ENCODE measurements around the gene KCNH1. TPM values are rescaled to one million over a fixed set of nuclear protein-coding genes. Genes with fewer than 3 reads are reported as not detected.

KCNH1 gene
- total RNA-seq, 2 donors from 2014 or later, result not detected

DNA sequence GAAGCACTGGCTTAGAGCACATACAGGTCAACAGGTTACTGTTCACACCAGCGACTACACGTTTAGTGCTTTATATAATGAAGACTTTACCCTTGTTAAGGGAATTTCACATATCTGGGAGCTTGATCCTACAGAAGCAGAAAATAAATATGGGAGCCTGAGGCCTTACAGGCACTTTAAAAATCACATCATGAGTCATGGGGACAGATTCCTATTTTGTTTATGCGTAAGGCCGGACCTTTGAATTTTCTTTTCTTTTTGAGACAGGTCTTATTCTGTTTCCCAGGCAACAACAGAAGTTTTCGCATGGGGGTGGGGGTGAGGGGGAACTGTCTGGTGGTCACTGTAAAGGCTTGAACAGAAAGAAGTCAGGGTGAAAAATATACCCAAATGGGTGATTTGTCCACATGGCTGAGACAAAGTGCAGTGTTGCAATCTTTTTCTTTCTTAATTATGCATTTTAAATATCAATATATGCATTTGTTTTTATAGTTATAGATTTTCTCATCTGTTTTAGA, 276.7 kb downstream of the KCNH1 start:
- no peaks in the 10 kb centered on the region for H3K36me3 Mint-ChIP-seq (ENCODE audit: low read depth)
- no peak for ATAC-seq (replicated peaks)
- H3K27ac Mint-ChIP-seq, result no peak overlapping the region
- no peaks in the 10 kb centered on the region for H3K9me3 Mint-ChIP-seq
- H3K27me3 Mint-ChIP-seq, result peaks cover 4% of the 10 kb centered on the region
- H3K4me3 Mint-ChIP-seq, result no peak overlapping the region
- no peaks in the 10 kb centered on the region for H3K4me1 Mint-ChIP-seq

DNA sequence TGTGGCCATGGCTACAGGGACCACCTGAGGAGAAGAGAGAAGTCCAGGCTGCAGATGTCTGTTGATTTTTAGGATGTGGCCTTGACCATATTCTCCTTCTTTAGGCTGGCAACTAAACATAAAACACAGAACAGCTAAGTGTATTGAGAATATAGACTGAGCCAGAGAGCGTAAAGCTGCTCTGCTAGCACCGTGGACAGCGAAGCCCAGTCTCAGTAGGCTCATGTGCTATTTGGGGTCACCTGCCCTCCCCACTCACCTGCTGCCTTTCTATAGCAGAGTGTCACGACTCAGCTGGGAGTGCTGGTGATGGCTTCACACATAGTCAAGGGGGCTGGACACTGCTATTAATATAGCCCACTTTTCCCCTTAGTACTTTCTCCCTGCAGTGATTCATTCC, 278.5 kb downstream of the KCNH1 start:
- Mint-ChIP-seq H3K36me3 (ENCODE audit: low read depth) (no peaks in the 10 kb centered on the region), H3K9me3 (no peaks in the 10 kb centered on the region), H3K27me3 (peaks cover 4% of the 10 kb centered on the region), H3K4me3 (no peak overlapping the region), H3K4me1 (no peaks in the 10 kb centered on the region), H3K27ac (no peak overlapping the region)
- no peak for ATAC-seq (replicated peaks)

GRCh38 chr1:210853276-210853675, 280.7 kb downstream of the KCNH1 start:
- ATAC-seq (replicated peaks), result no peak
- no peaks in the 10 kb centered on the region for H3K4me1 Mint-ChIP-seq
- no peaks in the 10 kb centered on the region for H3K27me3 Mint-ChIP-seq
- no peaks in the 10 kb centered on the region for H3K36me3 Mint-ChIP-seq (ENCODE audit: low read depth)
- no peak overlapping the region for H3K4me3 Mint-ChIP-seq
- H3K9me3 Mint-ChIP-seq, result no peaks in the 10 kb centered on the region
- no peak overlapping the region for H3K27ac Mint-ChIP-seq

- H3K36me3 Mint-ChIP-seq (ENCODE audit: low read depth), result no peaks in the 10 kb centered on the region
- H3K27ac Mint-ChIP-seq, result no peak overlapping the region
- no peaks in the 10 kb centered on the region for H3K4me1 Mint-ChIP-seq
- H3K9me3 Mint-ChIP-seq, result no peaks in the 10 kb centered on the region
- no peak for ATAC-seq (replicated peaks)
- H3K4me3 Mint-ChIP-seq, result no peak overlapping the region
- H3K27me3 Mint-ChIP-seq, result no peaks in the 10 kb centered on the region
Observed at GRCh38 chr1:210850556-210850955, 283.4 kb downstream of the KCNH1 start.

GRCh38 chr1:210848474-210848873, 285.5 kb downstream of the KCNH1 start:
- Mint-ChIP-seq H3K4me3 (no peak overlapping the region), H3K9me3 (no peaks in the 10 kb centered on the region), H3K36me3 (ENCODE audit: low read depth) (no peaks in the 10 kb centered on the region), H3K4me1 (no peaks in the 10 kb centered on the region), H3K27me3 (peaks cover under 1% of the 10 kb centered on the region), H3K27ac (no peak overlapping the region)
- no peak for ATAC-seq (replicated peaks)

- Mint-ChIP-seq H3K4me3 (no peak overlapping the region), H3K27ac (no peak overlapping the region), H3K4me1 (no peaks in the 10 kb centered on the region), H3K9me3 (no peaks in the 10 kb centered on the region), H3K36me3 (ENCODE audit: low read depth) (no peaks in the 10 kb centered on the region), H3K27me3 (peaks cover 9% of the 10 kb centered on the region)
- ATAC-seq (replicated peaks), result no peak
Observed at GRCh38 chr1:210841926-210842625, 291.9 kb downstream of the KCNH1 start.

DNA sequence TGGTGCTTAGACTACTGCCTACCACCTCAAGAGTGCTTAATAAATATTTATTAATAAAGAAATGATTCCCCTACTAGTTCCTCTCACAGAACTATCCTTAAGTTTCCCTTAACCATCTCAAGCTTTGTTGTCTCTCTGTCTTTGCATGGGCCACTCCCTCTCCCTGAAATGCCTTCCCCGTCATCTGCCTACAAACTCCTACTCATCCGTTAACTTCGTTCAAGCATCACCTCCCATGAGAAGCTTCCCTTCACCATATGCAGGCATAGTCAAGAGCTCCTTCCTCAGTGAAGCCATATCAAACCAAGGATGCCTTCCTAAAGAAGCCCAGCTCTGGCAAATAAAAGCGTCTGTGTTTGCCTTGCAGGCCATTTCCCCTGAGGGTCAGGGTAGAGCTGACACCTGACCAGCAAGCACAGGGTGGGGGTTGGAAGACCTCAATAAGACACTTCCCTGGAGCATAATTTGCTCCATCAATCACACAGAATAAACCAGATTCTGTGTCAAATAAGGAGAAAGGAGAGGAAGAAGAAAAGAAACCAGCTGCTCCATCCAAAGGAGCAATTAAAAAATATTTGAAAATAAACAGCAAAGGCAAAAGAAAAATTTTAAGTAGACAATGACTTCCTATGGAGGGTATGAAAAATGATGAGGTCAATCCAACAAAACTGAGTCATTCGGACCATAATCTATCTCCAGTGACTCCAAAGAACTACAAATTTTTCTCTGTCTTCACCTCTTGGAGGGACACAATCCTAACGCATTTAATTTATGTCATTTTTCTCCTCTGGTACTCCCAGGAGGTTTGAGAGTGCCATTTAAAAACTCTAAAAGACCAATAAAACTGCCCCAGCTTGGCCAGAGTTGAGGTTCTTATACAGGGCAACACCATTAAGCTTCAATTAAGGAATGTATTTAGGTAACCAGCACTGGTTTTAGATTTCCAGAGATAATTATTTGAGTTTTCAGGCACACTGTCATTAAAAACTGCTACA, 303.6 kb downstream of the KCNH1 start:
- Mint-ChIP-seq H3K9me3 (no peaks in the 10 kb centered on the region), H3K27me3 (peaks cover 24% of the 10 kb centered on the region), H3K4me1 (no peaks in the 10 kb centered on the region), H3K4me3 (no peak overlapping the region), H3K36me3 (ENCODE audit: low read depth) (no peaks in the 10 kb centered on the region), H3K27ac (no peak overlapping the region)
- ATAC-seq (replicated peaks), result no peak

- H3K4me3 Mint-ChIP-seq, result no peak overlapping the region
- ATAC-seq (replicated peaks), result no peak
- H3K36me3 Mint-ChIP-seq (ENCODE audit: low read depth), result no peaks in the 10 kb centered on the region
- peaks cover 24% of the 10 kb centered on the region for H3K27me3 Mint-ChIP-seq
- H3K27ac Mint-ChIP-seq, result no peak overlapping the region
- H3K4me1 Mint-ChIP-seq, result no peaks in the 10 kb centered on the region
- no peaks in the 10 kb centered on the region for H3K9me3 Mint-ChIP-seq
Observed at GRCh38 chr1:210828996-210829596, 304.9 kb downstream of the KCNH1 start.

GRCh38 chr1:210827481-210827880, 306.5 kb downstream of the KCNH1 start:
- Mint-ChIP-seq H3K36me3 (ENCODE audit: low read depth) (no peaks in the 10 kb centered on the region), H3K9me3 (no peaks in the 10 kb centered on the region), H3K4me3 (no peak overlapping the region), H3K4me1 (no peaks in the 10 kb centered on the region), H3K27ac (no peak overlapping the region), H3K27me3 (peaks cover 27% of the 10 kb centered on the region)
- ATAC-seq (replicated peaks), result no peak

DNA sequence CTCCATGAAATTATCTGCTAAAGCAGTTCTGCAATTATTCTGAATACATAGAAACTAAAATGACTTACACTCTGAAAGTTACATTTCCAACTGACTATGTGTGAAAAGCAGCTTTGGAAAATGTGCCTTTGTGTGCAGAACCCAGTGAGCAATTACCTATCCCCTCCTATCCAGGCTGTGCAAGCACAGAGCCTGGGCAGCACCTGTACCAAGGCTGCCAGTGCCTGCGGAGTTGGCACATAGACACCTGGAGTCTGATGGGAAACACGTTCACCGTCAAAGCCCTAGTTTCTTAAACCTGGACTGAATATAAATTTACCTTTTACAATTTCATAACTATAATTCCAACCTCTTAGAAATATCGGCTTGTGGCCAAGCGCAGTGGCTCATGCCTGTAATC, 307.3 kb downstream of the KCNH1 start:
- ATAC-seq (replicated peaks), result no peak
- H3K27me3 Mint-ChIP-seq, result peaks cover 30% of the 10 kb centered on the region
- H3K36me3 Mint-ChIP-seq (ENCODE audit: low read depth), result no peaks in the 10 kb centered on the region
- no peak overlapping the region for H3K4me3 Mint-ChIP-seq
- no peaks in the 10 kb centered on the region for H3K4me1 Mint-ChIP-seq
- no peaks in the 10 kb centered on the region for H3K9me3 Mint-ChIP-seq
- no peak overlapping the region for H3K27ac Mint-ChIP-seq

- Mint-ChIP-seq H3K27ac (no peak overlapping the region), H3K4me1 (no peaks in the 10 kb centered on the region), H3K4me3 (no peak overlapping the region), H3K27me3 (peaks cover 16% of the 10 kb centered on the region), H3K36me3 (ENCODE audit: low read depth) (no peaks in the 10 kb centered on the region), H3K9me3 (no peaks in the 10 kb centered on the region)
- no peak for ATAC-seq (replicated peaks)
Observed at GRCh38 chr1:210822932-210823331, 311.0 kb downstream of the KCNH1 start.

GRCh38 chr1:210822241-210822640, 311.7 kb downstream of the KCNH1 start:
- no peak overlapping the region for H3K4me3 Mint-ChIP-seq
- H3K9me3 Mint-ChIP-seq, result no peaks in the 10 kb centered on the region
- peaks cover 16% of the 10 kb centered on the region for H3K27me3 Mint-ChIP-seq
- no peak overlapping the region for H3K27ac Mint-ChIP-seq
- no peaks in the 10 kb centered on the region for H3K36me3 Mint-ChIP-seq (ENCODE audit: low read depth)
- ATAC-seq (replicated peaks), result no peak
- H3K4me1 Mint-ChIP-seq, result no peaks in the 10 kb centered on the region

GRCh38 chr1:210821615-210822014, 312.3 kb downstream of the KCNH1 start:
- H3K27me3 Mint-ChIP-seq, result peaks cover 16% of the 10 kb centered on the region
- no peaks in the 10 kb centered on the region for H3K4me1 Mint-ChIP-seq
- H3K9me3 Mint-ChIP-seq, result no peaks in the 10 kb centered on the region
- no peaks in the 10 kb centered on the region for H3K36me3 Mint-ChIP-seq (ENCODE audit: low read depth)
- ATAC-seq (replicated peaks), result no peak
- no peak overlapping the region for H3K27ac Mint-ChIP-seq
- H3K4me3 Mint-ChIP-seq, result no peak overlapping the region

DNA sequence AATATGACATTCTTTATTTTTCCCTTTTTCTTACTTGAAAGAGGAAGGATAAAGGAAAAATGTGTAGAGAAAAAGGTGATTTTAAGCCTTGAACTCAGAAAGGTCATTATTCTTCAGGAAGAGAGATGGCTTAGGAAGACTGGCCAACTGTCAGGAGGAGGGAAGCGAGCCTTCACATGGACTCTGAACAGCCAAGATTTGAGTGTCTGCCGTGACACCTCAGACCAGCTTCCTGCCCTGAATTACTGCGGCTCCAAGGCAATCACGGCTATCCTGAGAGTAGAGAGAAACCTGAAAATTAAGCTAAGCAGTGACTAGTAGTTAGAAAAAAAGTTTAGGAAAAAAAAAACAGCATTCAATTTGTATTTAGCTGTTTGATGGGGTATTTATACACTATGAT, 314.7 kb downstream of the KCNH1 start:
- Mint-ChIP-seq H3K27me3 (peaks cover 20% of the 10 kb centered on the region), H3K4me1 (no peaks in the 10 kb centered on the region), H3K4me3 (no peak overlapping the region), H3K9me3 (no peaks in the 10 kb centered on the region), H3K36me3 (ENCODE audit: low read depth) (no peaks in the 10 kb centered on the region), H3K27ac (no peak overlapping the region)
- no peak for ATAC-seq (replicated peaks)
